ENCODE measurements around the gene PTPN6. TPM values are rescaled to one million over a fixed set of nuclear protein-coding genes. Genes with fewer than 3 reads are reported as not detected.
A peak's percentile ranks its signal among the peaks of the same experiment; 100 is the strongest.

Gene PTPN6
- total and polyA plus RNA-seq, 9 of the 15 experiments (the other 6 are each of a cell fraction or from before 2014, with no cell fraction given), result 1.5 to 5.1 (median 3.9) TPM

DNA sequence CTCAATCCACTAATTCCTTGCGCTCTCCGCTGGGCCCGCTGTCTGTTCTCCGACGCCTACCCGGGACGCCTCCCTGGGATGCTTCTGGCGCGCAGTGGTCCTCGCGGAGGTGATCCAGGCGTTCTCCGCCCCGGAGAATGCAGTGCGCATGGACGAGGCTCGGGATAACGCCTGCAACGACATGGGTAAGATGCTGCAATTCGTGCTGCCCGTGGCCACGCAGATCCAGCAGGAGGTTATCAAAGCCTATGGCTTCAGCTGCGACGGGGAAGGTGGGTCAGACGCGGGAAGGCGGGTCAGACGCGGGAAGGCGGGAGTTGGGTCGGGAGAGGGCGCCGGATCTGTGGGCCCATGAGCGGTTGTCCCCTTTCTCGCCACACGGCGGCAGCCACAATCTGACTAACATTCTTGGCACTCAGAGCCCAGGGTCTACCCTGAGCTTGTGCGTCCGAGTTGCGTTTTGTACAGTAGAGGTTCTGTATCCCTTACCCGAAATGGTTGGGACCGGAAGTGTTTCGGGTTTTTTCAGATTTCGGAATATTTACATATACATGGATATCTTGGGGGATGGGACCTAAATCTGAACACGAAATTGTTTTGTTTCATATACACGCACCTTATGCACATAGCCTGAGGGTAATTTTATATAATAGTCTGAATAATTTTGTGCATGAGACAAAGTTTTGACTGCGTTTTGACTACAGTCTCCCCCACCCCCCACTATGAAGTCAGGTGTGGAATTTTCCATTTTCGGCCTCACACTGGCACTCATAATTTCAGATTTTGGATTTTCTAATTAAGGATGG, 6.6 kb upstream of the PTPN6 start (continued):
- TF ChIP-seq PHF8 (IDR thresholded peaks at IDR 0.05; ENCODE audit: borderline replicate concordance, low read length), result peak; percentile 34; the same call in 1 of the 2 replicates
- no peak for TF ChIP-seq ZNF217 (CRISPR knock-in tag; IDR thresholded peaks at IDR 0.05)
- TF ChIP-seq ATF1 (CRISPR knock-in tag; IDR thresholded peaks at IDR 0.05), result no peak
- TF ChIP-seq ATF1 (tag; IDR thresholded peaks at IDR 0.05), result peak; percentile 19; the same call in 1 of the 2 replicates
- peak; percentile 90 to 91 for TF ChIP-seq RAD21 (CRISPR knock-in tag; conservative IDR thresholded peaks at IDR 0.05 in 1 of 2, IDR thresholded peaks at IDR 0.05 in 1 of 2)
- no peak for TF ChIP-seq NR2C2 (CRISPR knock-in tag; IDR thresholded peaks at IDR 0.05)
- peak; percentile 35 for TF ChIP-seq NR2C2 (tag; IDR thresholded peaks at IDR 0.05)
- peak in 1 of 2 experiments; percentile 72; a peak in 2 of 4 replicates for TF ChIP-seq HDAC1 (IDR thresholded peaks at IDR 0.05)
- no peak for TF ChIP-seq TEAD2 (tag; IDR thresholded peaks at IDR 0.05)
- TF ChIP-seq, protein P1, sequence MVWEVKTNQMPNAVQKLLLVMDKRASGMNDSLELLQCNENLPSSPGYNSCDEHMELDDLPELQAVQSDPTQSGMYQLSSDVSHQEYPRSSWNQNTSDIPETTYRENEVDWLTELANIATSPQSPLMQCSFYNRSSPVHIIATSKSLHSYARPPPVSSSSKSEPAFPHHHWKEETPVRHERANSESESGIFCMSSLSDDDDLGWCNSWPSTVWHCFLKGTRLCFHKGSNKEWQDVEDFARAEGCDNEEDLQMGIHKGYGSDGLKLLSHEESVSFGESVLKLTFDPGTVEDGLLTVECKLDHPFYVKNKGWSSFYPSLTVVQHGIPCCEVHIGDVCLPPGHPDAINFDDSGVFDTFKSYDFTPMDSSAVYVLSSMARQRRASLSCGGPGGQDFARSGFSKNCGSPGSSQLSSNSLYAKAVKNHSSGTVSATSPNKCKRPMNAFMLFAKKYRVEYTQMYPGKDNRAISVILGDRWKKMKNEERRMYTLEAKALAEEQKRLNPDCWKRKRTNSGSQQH (CRISPR knock-in tag; IDR thresholded peaks at IDR 0.05), result no peak
- TF ChIP-seq, protein P2, sequence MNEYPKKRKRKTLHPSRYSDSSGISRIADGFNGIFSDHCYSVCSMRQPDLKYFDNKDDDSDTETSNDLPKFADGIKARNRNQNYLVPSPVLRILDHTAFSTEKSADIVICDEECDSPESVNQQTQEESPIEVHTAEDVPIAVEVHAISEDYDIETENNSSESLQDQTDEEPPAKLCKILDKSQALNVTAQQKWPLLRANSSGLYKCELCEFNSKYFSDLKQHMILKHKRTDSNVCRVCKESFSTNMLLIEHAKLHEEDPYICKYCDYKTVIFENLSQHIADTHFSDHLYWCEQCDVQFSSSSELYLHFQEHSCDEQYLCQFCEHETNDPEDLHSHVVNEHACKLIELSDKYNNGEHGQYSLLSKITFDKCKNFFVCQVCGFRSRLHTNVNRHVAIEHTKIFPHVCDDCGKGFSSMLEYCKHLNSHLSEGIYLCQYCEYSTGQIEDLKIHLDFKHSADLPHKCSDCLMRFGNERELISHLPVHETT (CRISPR knock-in tag; conservative IDR thresholded peaks at IDR 0.05 in 1 of 2, IDR thresholded peaks at IDR 0.05 in 1 of 2), result no peak
- TF ChIP-seq, protein P3, sequence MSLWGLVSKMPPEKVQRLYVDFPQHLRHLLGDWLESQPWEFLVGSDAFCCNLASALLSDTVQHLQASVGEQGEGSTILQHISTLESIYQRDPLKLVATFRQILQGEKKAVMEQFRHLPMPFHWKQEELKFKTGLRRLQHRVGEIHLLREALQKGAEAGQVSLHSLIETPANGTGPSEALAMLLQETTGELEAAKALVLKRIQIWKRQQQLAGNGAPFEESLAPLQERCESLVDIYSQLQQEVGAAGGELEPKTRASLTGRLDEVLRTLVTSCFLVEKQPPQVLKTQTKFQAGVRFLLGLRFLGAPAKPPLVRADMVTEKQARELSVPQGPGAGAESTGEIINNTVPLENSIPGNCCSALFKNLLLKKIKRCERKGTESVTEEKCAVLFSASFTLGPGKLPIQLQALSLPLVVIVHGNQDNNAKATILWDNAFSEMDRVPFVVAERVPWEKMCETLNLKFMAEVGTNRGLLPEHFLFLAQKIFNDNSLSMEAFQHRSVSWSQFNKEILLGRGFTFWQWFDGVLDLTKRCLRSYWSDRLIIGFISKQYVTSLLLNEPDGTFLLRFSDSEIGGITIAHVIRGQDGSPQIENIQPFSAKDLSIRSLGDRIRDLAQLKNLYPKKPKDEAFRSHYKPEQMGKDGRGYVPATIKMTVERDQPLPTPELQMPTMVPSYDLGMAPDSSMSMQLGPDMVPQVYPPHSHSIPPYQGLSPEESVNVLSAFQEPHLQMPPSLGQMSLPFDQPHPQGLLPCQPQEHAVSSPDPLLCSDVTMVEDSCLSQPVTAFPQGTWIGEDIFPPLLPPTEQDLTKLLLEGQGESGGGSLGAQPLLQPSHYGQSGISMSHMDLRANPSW (CRISPR knock-in tag; IDR thresholded peaks at IDR 0.05), result no peak; the same call in 1 of the 2 replicates
- no peak; the same call in 1 of the 2 replicates for TF ChIP-seq ZBTB7A (IDR thresholded peaks at IDR 0.05; ENCODE audit: borderline replicate concordance, control insufficient read depth, low read depth, low read length)
- TF ChIP-seq C11orf30 (IDR thresholded peaks at IDR 0.05; ENCODE audit: low read depth), result no peak
- TF ChIP-seq CREM (IDR thresholded peaks at IDR 0.05; ENCODE audit: low read depth), result peak; percentile 81
- TF ChIP-seq NFATC3 (IDR thresholded peaks at IDR 0.05), result no peak
- TF ChIP-seq ARHGAP35 (IDR thresholded peaks at IDR 0.05; ENCODE audit: partially characterized antibody), result no peak
- TF ChIP-seq, protein P4, sequence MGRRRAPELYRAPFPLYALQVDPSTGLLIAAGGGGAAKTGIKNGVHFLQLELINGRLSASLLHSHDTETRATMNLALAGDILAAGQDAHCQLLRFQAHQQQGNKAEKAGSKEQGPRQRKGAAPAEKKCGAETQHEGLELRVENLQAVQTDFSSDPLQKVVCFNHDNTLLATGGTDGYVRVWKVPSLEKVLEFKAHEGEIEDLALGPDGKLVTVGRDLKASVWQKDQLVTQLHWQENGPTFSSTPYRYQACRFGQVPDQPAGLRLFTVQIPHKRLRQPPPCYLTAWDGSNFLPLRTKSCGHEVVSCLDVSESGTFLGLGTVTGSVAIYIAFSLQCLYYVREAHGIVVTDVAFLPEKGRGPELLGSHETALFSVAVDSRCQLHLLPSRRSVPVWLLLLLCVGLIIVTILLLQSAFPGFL (CRISPR knock-in tag; IDR thresholded peaks at IDR 0.05), result peak; percentile 64; the same call in 1 of the 2 replicates
- no peak for TF ChIP-seq ZNF134 (CRISPR knock-in tag; conservative IDR thresholded peaks at IDR 0.05)
- TF ChIP-seq, protein P5, sequence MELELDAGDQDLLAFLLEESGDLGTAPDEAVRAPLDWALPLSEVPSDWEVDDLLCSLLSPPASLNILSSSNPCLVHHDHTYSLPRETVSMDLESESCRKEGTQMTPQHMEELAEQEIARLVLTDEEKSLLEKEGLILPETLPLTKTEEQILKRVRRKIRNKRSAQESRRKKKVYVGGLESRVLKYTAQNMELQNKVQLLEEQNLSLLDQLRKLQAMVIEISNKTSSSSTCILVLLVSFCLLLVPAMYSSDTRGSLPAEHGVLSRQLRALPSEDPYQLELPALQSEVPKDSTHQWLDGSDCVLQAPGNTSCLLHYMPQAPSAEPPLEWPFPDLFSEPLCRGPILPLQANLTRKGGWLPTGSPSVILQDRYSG (tag; conservative IDR thresholded peaks at IDR 0.05; ENCODE audit: low read depth), result no peak

Measured in K562 (cell line).